GM12872 (cell line): ENCODE results near the gene SLC22A23.

ENCODE experiments used
- TF ChIP-seq, protein P1 (sequence below): IDR thresholded peaks from 3 replicates; pipeline ENCODE4 v1.5.1; 2011; ENCODE audit warnings: low read depth, mild to moderate bottlenecking, low read length, moderate library complexity; ENCODE audit not compliant: insufficient read depth

The SLC22A23 gene

DNA sequence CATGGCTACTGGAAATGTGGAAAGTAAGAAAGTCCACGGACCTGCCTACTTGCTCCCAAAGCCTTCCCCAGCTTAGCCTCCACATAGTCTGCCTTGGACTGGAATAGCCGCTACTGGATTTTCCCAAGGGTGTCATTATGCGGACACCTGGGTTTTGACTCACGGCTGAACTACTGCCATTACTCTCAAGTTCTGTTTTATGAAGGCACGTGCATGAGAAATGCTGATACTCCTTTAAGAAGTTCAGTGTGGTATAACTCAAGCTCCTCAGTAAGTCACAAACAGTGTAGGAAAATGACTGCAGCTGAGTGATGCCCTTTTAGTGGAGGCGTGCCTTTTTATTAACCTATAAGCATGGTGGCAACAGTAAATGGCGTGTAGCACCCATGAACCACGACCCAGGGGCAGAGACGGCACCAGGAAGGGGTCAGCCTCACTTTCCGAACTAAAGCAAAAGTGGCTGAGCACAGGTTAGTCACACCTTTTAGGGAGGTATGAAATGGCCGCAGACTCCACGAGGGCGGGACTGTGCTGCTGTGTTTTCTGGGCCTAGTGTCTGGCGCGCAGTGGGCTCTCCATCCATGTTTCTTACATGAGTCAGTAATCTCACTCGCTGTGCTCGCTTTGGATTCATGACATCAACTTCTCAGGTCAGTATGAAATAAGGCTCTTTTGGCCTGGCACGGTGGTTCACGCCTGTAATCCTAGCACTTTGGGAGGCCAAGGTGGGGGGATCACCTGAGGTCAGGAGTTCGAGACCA lies 174.2 kb downstream of the SLC22A23 start:
- TF ChIP-seq, protein P1, sequence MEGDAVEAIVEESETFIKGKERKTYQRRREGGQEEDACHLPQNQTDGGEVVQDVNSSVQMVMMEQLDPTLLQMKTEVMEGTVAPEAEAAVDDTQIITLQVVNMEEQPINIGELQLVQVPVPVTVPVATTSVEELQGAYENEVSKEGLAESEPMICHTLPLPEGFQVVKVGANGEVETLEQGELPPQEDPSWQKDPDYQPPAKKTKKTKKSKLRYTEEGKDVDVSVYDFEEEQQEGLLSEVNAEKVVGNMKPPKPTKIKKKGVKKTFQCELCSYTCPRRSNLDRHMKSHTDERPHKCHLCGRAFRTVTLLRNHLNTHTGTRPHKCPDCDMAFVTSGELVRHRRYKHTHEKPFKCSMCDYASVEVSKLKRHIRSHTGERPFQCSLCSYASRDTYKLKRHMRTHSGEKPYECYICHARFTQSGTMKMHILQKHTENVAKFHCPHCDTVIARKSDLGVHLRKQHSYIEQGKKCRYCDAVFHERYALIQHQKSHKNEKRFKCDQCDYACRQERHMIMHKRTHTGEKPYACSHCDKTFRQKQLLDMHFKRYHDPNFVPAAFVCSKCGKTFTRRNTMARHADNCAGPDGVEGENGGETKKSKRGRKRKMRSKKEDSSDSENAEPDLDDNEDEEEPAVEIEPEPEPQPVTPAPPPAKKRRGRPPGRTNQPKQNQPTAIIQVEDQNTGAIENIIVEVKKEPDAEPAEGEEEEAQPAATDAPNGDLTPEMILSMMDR: no peak

DNA sequence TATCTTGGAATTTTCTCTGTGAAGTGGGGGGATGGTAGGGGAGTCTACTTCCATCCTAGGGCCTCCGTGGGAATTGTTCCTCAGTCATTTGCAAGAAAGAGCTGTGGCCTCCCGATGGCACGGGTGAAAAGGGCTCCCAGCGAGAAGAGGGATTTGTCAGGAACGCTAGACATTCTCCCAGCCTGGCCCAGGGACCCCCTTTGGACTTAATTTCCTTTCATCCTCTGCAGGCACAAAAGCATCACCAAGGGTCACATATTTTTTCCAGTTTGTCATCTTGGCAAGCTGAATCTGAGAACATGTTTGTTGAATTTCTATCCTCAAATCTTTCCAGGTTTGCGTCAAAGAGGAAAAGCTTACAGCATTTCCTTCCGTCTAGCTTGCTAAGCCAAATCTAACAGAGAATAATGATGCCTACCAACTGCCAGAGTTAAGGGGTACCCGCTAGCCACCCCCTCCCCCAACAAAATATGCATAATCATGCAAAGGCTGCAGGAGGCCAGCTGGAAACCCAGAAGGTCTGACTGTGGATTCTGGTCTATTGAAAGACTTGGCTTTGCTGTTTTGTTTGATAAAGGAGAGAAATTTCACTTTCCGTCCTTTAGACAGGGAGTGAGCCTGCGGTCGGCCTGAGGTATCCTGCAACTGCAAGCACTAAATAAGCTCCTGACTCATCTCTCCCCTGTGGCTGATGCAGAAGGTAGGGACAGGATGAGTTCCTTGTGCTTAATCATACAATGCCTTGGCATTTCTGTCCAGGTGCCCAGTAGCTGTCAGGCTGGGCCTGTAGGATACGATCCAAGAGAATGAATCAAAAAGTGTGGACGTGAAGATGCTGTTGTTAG lies 175.0 kb downstream of the SLC22A23 start:
- TF ChIP-seq, protein P1: no peak

DNA sequence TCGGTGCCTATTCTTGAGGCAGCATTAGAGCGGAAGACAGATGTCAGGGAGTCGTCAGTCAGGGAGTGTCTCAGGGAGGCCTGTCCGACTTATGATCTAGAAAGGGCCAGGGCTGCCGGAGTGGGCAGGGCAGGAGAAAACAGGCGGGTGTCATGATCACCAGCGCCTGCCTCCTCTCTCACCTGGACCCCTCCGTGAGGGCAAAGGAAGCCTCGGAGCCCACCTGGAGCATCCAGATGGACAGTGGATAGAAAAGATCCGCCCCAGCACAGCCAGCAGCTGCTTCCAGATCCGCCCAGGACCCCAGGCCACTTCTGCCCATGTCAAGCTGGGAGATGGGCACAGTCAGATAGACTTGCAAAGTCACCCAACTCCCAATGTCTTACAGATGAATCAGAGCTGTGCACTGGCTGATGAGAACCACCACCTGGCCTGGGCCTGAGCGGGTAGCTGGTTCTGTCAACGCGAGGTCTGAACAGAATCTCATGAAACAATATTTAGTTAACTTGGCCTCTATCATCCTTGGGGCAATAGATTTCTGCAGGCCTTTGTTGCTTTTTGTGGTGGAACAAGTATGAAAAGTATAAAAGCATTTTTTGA lies 175.9 kb downstream of the SLC22A23 start:
- TF ChIP-seq, protein P1: no peak

DNA sequence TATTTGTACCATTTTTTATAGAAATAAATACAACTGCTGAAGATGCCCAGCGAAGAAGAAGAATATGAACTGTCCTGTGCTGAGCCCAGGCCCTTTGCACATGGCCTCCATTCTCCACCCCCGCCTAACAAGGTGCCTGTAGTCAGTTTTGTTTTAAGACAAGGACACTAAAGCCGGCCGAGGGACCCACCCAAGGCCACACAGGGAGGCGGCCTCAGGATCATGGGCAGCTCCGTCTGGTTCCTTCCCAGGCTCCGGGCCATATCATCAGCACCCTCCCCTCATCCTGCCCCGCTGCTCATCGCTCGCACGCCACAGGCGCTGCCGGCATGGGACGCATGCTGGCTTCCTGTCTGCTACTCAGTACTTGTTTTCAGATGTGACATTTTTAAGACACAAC lies 176.8 kb downstream of the SLC22A23 start:
- TF ChIP-seq, protein P1: no peak

DNA sequence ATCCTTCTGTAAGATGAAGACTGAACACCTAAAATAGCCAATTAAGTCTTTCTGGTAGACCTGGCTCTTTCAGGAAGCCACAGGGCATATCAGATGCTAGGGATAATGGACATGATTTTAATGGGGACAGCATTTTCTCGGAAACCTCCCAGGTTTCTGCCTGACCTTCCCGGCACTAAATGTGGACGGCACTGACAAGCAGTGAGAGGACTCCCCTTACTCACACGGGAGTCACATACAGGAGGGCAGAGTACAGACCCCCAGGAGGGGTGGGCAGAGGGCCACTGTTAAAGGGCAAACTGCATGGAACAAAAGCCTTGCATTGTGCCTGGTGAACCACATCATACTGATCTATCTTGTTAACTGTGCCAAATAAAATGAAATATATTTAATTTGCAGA lies 178.2 kb downstream of the SLC22A23 start:
- TF ChIP-seq, protein P1: no peak

DNA sequence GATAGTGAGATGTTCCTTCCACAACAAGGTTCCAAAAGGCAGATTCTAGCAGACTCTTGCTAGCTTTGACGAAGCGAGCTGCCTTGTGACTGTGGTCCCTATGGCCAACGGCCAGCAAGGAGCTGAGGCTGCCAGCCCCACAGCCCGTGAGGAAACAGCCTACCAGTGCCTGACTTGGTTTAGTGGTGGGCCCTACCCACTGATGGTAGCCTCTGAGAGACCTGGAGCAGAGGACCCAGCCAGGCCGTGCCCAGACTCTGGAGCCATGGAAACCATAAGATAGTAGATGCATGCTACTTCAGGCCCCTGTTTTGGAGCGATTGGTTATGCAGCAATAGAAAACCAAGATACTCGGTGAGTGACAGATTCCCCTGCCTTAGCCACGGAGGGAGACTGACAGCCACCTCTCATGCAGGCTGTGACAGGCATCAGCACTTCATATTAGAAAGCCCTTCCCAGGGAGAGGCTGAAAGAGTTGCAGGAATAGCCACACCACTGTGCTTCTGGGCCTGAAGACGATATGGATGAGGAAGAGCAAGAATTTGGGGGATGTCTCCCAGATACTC lies 178.9 kb downstream of the SLC22A23 start:
- TF ChIP-seq, protein P1: no peak

DNA sequence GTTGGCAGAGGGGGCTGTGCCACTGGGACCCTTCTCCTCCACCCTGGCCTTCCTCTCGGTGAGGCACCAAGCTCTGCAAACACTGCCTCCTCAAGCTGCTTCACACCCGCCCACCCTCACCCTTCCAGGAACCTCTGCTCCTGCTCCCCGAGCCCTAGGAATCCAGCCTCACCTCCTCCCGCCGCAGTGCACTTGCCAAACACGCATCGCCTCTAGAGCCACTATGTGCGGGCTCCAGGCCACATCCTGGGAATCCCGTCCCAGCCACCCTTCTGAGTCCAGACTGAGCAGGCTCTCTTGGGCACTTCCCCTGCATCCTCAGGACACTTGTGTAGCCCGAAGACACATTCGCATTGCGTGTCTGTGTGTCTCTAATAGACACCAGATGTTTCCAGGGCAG lies 179.6 kb downstream of the SLC22A23 start:
- TF ChIP-seq, protein P1: no peak
